Esophagus muscularis mucosa (tissue), 4 donors: Measurements from ENCODE around the gene TMEM151A. TPM values are rescaled to one million over a fixed set of nuclear protein-coding genes. Genes with fewer than 3 reads are reported as not detected.

Experiments
- DNase-seq: peaks from one replicate; pipeline ENCODE4 v3.0.0-alpha.2; 2017; ENCODE audit errors: extremely low spot score
- H3K27ac ChIP-seq, 4 donors: fragments of 200-600 bp; sonication (generic); replicated peaks in 1 of 4; 1 replicate in 3 of 4; 2 replicates in 1 of 4; pipeline ENCODE4 v1.5.1; 2016 to 2019; ENCODE audit warnings: mild to moderate bottlenecking in 1 of 4
- H3K27me3 ChIP-seq, 4 donors: fragments of 200-600 bp; sonication (generic); one replicate each; pipeline versions ENCODE4 v1.5.1 to v1.6.0; 2016 to 2019
- H3K36me3 ChIP-seq, 4 donors: fragments of 200-600 bp; sonication (generic); one replicate each; pipeline ENCODE4 v1.5.1; 2016 to 2019
- H3K4me1 ChIP-seq, 4 donors: fragments of 200-600 bp; sonication (generic); one replicate each; pipeline ENCODE4 v1.5.1; 2016 to 2019
- H3K4me3 ChIP-seq, 4 donors: fragments of 200-600 bp; sonication (generic); 1 replicate in 2 of 4; 2 replicates in 2 of 4; pipeline ENCODE4 v1.5.1; 2016 to 2019; ENCODE audit warnings: mild to moderate bottlenecking in 4 of 4, moderate library complexity in 1 of 4
- H3K9me3 ChIP-seq, 4 donors: fragments of 200-600 bp; sonication (generic); 1 replicate in 3 of 4; 2 replicates in 1 of 4; pipeline ENCODE4 v1.5.1; 2016 to 2019
- EP300 ChIP-seq: sonication (generic); formaldehyde crosslinking; IDR thresholded peaks from one replicate; pipeline ENCODE4 v1.6.1; 2017; ENCODE audit warnings: antibody characterized with exemption
- POLR2A ChIP-seq: fragments of 450-650 bp; IDR thresholded peaks from one replicate; pipeline ENCODE4 v1.6.1; 2017; ENCODE audit warnings: antibody characterized with exemption, moderate library complexity, mild to moderate bottlenecking, low read depth
- POLR2AphosphoS5 ChIP-seq, 2 donors: sonication (generic); formaldehyde crosslinking; IDR thresholded peaks; one replicate each; pipeline ENCODE4 v1.6.1; 2017; ENCODE audit warnings: antibody characterized with exemption in 2 of 2
- WGBS: methylation state at CpG from one replicate; pipeline ENCODE4 v1.1.5; 2018; 5-methylcytosine and 5-hydroxymethylcytosine counted together
- intact Hi-C: fragments of 100-400 bp; cut with DNase I; formaldehyde crosslinking; loops from one replicate; pipeline ENCODE4 v1.15.1; 2023
- total RNA-seq, 4 donors: library from RNA; depleted of rRNA; stranded (reverse); fragments of >200 nt; gene quantifications; one replicate each; pipeline versions ENCODE4 v1.1.0 to v1.2.1, GENCODE V29; 2016
- TF ChIP-seq, protein P1 (sequence below), 3 experiments: fragments of 200-600 bp in 2 of 3; fragments of 450-650 bp in 1 of 3; sonication (generic) in 2 of 3; IDR thresholded peaks; one replicate each; pipeline ENCODE4 v1.5.1; 2017 to 2019; ENCODE audit warnings: antibody characterized with exemption in 3 of 3, mild to moderate bottlenecking in 2 of 3, moderate library complexity in 1 of 3

Gene TMEM151A
- total RNA-seq, 4 donors from 2014 or later, result 0.42 to 0.71 (median 0.54) TPM

- no peak for TF ChIP-seq POLR2AphosphoS5 (IDR thresholded peaks at IDR 0.05)
- TF ChIP-seq EP300, result no peak
- Histone ChIP-seq H3K9me3 (no peaks in the 10 kb centered on the region), H3K27ac (no peak overlapping the region), H3K4me3 (no peak overlapping the region), H3K27me3 (no peaks in the 10 kb centered on the region), H3K4me1 (peaks cover 17 to 35% (median 31%) of the 10 kb centered on the region in 4 donors), H3K36me3 (peaks cover 10 to 75% (median 69%) of the 10 kb centered on the region in 4 donors)
- no peak for DNase-seq
- intact Hi-C loops, result no loop called here
- 98% methylated on average over 4 of the region's 4 CpGs for WGBS
Measured at GRCh38 chr11:66263231-66263630, 28.5 kb upstream of the TMEM151A start.

GRCh38 chr11:66263785-66264184 is 27.9 kb upstream of the TMEM151A start:
- peaks cover 13 to 29% (median 25%) of the 10 kb centered on the region in 4 donors for H3K4me1 ChIP-seq
- no peak overlapping the region for H3K27ac ChIP-seq
- TF ChIP-seq POLR2A, result no peak
- TF ChIP-seq POLR2AphosphoS5 (IDR thresholded peaks at IDR 0.05), result no peak
- no peak for TF ChIP-seq EP300
- TF ChIP-seq, protein P1, sequence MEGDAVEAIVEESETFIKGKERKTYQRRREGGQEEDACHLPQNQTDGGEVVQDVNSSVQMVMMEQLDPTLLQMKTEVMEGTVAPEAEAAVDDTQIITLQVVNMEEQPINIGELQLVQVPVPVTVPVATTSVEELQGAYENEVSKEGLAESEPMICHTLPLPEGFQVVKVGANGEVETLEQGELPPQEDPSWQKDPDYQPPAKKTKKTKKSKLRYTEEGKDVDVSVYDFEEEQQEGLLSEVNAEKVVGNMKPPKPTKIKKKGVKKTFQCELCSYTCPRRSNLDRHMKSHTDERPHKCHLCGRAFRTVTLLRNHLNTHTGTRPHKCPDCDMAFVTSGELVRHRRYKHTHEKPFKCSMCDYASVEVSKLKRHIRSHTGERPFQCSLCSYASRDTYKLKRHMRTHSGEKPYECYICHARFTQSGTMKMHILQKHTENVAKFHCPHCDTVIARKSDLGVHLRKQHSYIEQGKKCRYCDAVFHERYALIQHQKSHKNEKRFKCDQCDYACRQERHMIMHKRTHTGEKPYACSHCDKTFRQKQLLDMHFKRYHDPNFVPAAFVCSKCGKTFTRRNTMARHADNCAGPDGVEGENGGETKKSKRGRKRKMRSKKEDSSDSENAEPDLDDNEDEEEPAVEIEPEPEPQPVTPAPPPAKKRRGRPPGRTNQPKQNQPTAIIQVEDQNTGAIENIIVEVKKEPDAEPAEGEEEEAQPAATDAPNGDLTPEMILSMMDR (IDR thresholded peaks at IDR 0.05), result no peak
- no peaks in the 10 kb centered on the region for H3K27me3 ChIP-seq
- DNase-seq, result no peak
- H3K36me3 ChIP-seq, result peaks cover 10 to 75% (median 69%) of the 10 kb centered on the region in 4 donors
- intact Hi-C loops, result no loop called here
- no peak overlapping the region for H3K4me3 ChIP-seq
- 90% methylated on average over 8 of the region's 10 CpGs for WGBS
- H3K9me3 ChIP-seq, result no peaks in the 10 kb centered on the region

DNA sequence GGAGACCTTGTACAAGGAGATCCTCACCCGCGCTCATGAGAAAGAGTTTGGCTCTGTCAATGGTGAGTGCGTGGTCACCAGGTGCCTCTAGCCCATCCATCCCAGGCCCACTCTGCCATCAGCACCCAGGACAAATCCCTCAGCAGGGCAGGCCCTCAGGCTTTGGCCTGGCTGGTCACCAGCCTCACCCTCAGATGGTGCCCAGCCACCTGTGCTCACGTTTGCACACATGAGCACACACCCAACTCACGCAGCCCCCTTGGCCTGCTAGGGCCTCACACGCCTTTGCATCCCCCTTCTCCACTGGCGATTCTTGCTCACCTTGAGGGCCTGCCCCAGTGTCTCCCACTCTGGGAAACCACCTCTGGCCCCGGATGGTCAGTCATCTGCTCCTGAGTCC is 27.3 kb upstream of the TMEM151A start:
- H3K4me1 ChIP-seq, result peaks cover 14 to 29% (median 24%) of the 10 kb centered on the region in 4 donors
- no peak overlapping the region for H3K27ac ChIP-seq
- TF ChIP-seq, protein P1 (IDR thresholded peaks at IDR 0.05), result no peak
- TF ChIP-seq POLR2AphosphoS5 (IDR thresholded peaks at IDR 0.05) (no peak), EP300 (no peak), POLR2A (no peak)
- H3K9me3 ChIP-seq, result no peaks in the 10 kb centered on the region
- no peaks in the 10 kb centered on the region for H3K27me3 ChIP-seq
- no peak overlapping the region for H3K4me3 ChIP-seq
- H3K36me3 ChIP-seq, result peaks cover 10 to 71% (median 68%) of the 10 kb centered on the region in 4 donors
- no peak for DNase-seq
- intact Hi-C loops, result no loop called here
- 89% methylated on average over 6 of the region's 8 CpGs for WGBS

- TF ChIP-seq POLR2A, result no peak
- no peak for TF ChIP-seq POLR2AphosphoS5 (IDR thresholded peaks at IDR 0.05)
- TF ChIP-seq EP300, result no peak
- TF ChIP-seq, protein P1 (IDR thresholded peaks at IDR 0.05), result peak in 1 of 3 experiments; percentile 26
- intact Hi-C loops, result no loop called here
- Histone ChIP-seq H3K4me1 (peaks cover 19 to 33% (median 29%) of the 10 kb centered on the region in 4 donors), H3K4me3 (no peak overlapping the region), H3K36me3 (peaks cover 10 to 66% (median 65%) of the 10 kb centered on the region in 4 donors), H3K27me3 (no peaks in the 10 kb centered on the region), H3K9me3 (no peaks in the 10 kb centered on the region), H3K27ac (peak overlapping the region in 3 of 4 donors; percentile 5 to 95 (median 18))
- DNase-seq, result no peak
- WGBS, result 71% methylated on average over 11 of the region's 12 CpGs
Measured at GRCh38 chr11:66264914-66265313, 26.8 kb upstream of the TMEM151A start.

DNA sequence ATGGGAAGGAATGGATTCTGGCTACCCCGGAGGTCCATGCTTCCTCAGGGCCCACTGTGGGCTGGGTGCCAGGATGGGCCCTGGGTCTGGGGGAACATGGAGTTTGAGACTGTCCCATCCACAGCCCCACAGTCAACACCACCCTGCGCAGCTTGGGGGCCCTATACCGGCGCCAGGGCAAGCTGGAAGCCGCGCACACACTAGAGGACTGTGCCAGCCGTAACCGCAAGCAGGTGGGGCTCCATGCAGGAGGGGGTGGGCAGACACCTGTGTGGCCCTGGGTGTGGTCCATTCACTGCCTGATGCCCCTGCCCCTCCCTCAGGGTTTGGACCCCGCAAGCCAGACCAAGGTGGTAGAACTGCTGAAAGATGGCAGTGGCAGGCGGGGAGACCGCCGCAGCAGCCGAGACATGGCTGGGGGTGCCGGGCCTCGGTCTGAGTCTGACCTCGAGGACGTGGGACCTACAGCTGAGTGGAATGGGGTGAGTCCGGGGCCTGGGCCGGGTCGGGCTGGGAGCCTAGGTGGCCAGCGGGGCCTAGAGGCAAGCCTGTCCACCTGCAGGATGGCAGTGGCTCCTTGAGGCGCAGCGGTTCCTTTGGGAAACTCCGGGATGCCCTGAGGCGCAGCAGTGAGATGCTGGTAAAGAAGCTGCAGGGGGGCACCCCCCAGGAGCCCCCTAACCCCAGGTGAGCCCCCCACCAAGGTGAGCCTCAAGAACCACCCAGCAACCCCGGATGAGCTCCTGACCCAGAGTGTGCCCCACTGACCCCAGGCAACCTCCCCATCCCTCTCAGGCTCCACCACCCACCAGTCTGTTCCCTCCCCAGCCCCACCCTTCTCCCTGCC is 25.9 kb upstream of the TMEM151A start:
- H3K27ac ChIP-seq, result peak overlapping the region; percentile 95 to 98 (median 97)
- no peaks in the 10 kb centered on the region for H3K9me3 ChIP-seq
- no peak for DNase-seq
- whole genome bisulfite sequencing, result 95% methylated on average over 13 of the region's 26 CpGs
- TF ChIP-seq, protein P1 (IDR thresholded peaks at IDR 0.05), result no peak
- TF ChIP-seq POLR2AphosphoS5 (IDR thresholded peaks at IDR 0.05), result no peak
- TF ChIP-seq POLR2A, result no peak
- TF ChIP-seq EP300, result no peak
- intact Hi-C loops, result no loop called here
- H3K36me3 ChIP-seq, result peaks cover 10 to 61% (median 56%) of the 10 kb centered on the region in 4 donors
- H3K27me3 ChIP-seq, result no peaks in the 10 kb centered on the region
- peaks cover 27 to 41% (median 38%) of the 10 kb centered on the region in 4 donors for H3K4me1 ChIP-seq
- H3K4me3 ChIP-seq, result no peak overlapping the region
